OCI-LY1 (cell line): ENCODE data around the gene AAR2.

Experiments
- H2AFZ ChIP-seq: fragments of 200-600 bp; sonication (generic), shearing (Covaris generic); 2 replicates; pipeline ENCODE4 v1.6.0; 2014; ENCODE audit warnings: antibody characterized with exemption, mild to moderate bottlenecking, low read length
- H3F3A ChIP-seq: fragments of 200-600 bp; sonication (generic), shearing (Covaris generic); 2 replicates; pipeline ENCODE4 v1.6.0; 2014; ENCODE audit warnings: mild to moderate bottlenecking, antibody characterized with exemption, low read length, moderate library complexity; ENCODE audit not compliant: insufficient read depth
- H3K27ac ChIP-seq: fragments of 200-600 bp; sonication (generic); 2 replicates; pipeline ENCODE4 v1.5.1; 2014; ENCODE audit warnings: low read length, mixed run types, mild to moderate bottlenecking, low read depth; ENCODE audit not compliant: poor library complexity, severe bottlenecking
- H3K27me3 ChIP-seq: fragments of 200-600 bp; sonication (generic); 2 replicates; pipeline ENCODE4 v1.6.0; 2014; ENCODE audit warnings: antibody characterized with exemption, mild to moderate bottlenecking, low read length, moderate library complexity; ENCODE audit not compliant: insufficient read depth
- H3K36me3 ChIP-seq: fragments of 200-600 bp; sonication (generic); 2 replicates; pipeline ENCODE4 v1.6.1; 2014; ENCODE audit warnings: mild to moderate bottlenecking, antibody characterized with exemption, low read length, moderate library complexity, mixed read lengths; ENCODE audit not compliant: insufficient read depth
- H3K4me1 ChIP-seq: fragments of 200-600 bp; sonication (generic); 2 replicates; pipeline ENCODE4 v1.5.1; 2014; ENCODE audit warnings: mild to moderate bottlenecking, low read length, moderate library complexity; ENCODE audit not compliant: insufficient read depth, severe bottlenecking
- H3K4me2 ChIP-seq: fragments of 200-600 bp; sonication (generic), shearing (Covaris generic); 2 replicates; pipeline ENCODE4 v1.6.1; 2014; ENCODE audit warnings: low read length
- H3K4me3 ChIP-seq: fragments of 200-600 bp; sonication (generic); 2 replicates; pipeline ENCODE4 v1.5.1; 2014; ENCODE audit warnings: low read length, low read depth, mild to moderate bottlenecking, mixed read lengths; ENCODE audit not compliant: poor library complexity, severe bottlenecking
- H3K79me2 ChIP-seq: fragments of 200-600 bp; shearing (Covaris generic); 2 replicates; pipeline ENCODE4 v1.6.1; 2016; ENCODE audit warnings: mixed run types, low read length, mixed read lengths; ENCODE audit not compliant: insufficient read depth
- H3K9ac ChIP-seq: fragments of 200-600 bp; sonication (generic), shearing (Covaris generic); 2 replicates; pipeline ENCODE4 v1.6.1; 2014; ENCODE audit warnings: mild to moderate bottlenecking, low read length, mixed read lengths
- H3K9me2 ChIP-seq: fragments of 200-600 bp; sonication (generic), shearing (Covaris generic); 2 replicates; pipeline ENCODE4 v1.6.1; 2014; ENCODE audit warnings: low read depth, mild to moderate bottlenecking, low read length, mixed read lengths
- H3K9me3 ChIP-seq: fragments of 200-600 bp; shearing (Covaris generic); 2 replicates; pipeline ENCODE4 v1.6.1; 2014; ENCODE audit warnings: low read length, mixed read lengths
- H4K20me1 ChIP-seq: fragments of 200-600 bp; sonication (generic), shearing (Covaris generic); 2 replicates; pipeline ENCODE4 v1.6.0; 2016; ENCODE audit warnings: mild to moderate bottlenecking, low read length; ENCODE audit not compliant: insufficient read depth
- CTCF ChIP-seq: fragments of 200-600 bp; sonication (generic), shearing (Covaris generic); IDR thresholded peaks from 2 replicates; pipeline ENCODE4 v1.5.1; 2017; ENCODE audit warnings: mild to moderate bottlenecking, antibody characterized with exemption, low read length, moderate library complexity, mixed read lengths
- EZH2 ChIP-seq: fragments of 200-600 bp; sonication (generic), shearing (Covaris generic); IDR thresholded peaks from 2 replicates; pipeline ENCODE4 v1.8.0; 2017; ENCODE audit warnings: borderline replicate concordance, mixed run types, mild to moderate bottlenecking, antibody characterized with exemption, low read length, moderate library complexity, mixed read lengths

AAR2 gene

GRCh38 chr20:36213362-36213761 lies 22.9 kb upstream of the AAR2 start:
- Histone ChIP-seq H3K27ac (no peak overlapping the region), H3K79me2 (no peaks in the 10 kb centered on the region)
- no peak for TF ChIP-seq CTCF
- no peak for TF ChIP-seq EZH2

GRCh38 chr20:36214684-36215256 lies 21.5 kb upstream of the AAR2 start:
- Histone ChIP-seq H4K20me1 (no peaks in the 10 kb centered on the region), H2AFZ (no peak overlapping the region), H3K9me2 (no peaks in the 10 kb centered on the region), H3F3A (no peaks in the 10 kb centered on the region), H3K27ac (no peak overlapping the region), H3K27me3 (no peaks in the 10 kb centered on the region; the same call in none of the 2 replicates), H3K79me2 (no peaks in the 10 kb centered on the region), H3K4me3 (no peak overlapping the region), H3K4me1 (no peaks in the 10 kb centered on the region), H3K36me3 (no peaks in the 10 kb centered on the region), H3K9ac (no peak overlapping the region), H3K4me2 (no peak overlapping the region), H3K9me3 (no peaks in the 10 kb centered on the region)
- TF ChIP-seq CTCF, result peak; percentile 73; the same call in 1 of the 2 replicates
- TF ChIP-seq EZH2, result no peak

More at GRCh38 chr20:36213362-36213761, 22.9 kb upstream of the AAR2 start:
- Histone ChIP-seq H3K4me3 (no peak overlapping the region), H3F3A (no peaks in the 10 kb centered on the region), H3K4me2 (no peak overlapping the region), H4K20me1 (no peaks in the 10 kb centered on the region), H3K9me2 (no peaks in the 10 kb centered on the region), H3K4me1 (no peaks in the 10 kb centered on the region), H3K36me3 (no peaks in the 10 kb centered on the region), H2AFZ (no peak overlapping the region), H3K9ac (no peak overlapping the region), H3K27me3 (peaks cover under 1% of the 10 kb centered on the region; the same call in 1 of the 2 replicates), H3K9me3 (no peaks in the 10 kb centered on the region)

- no peaks in the 10 kb centered on the region for H4K20me1 ChIP-seq
- no peak overlapping the region for H3K9ac ChIP-seq
- no peaks in the 10 kb centered on the region for H3K9me3 ChIP-seq
- H3K27me3 ChIP-seq, result no peaks in the 10 kb centered on the region; the same call in none of the 2 replicates
- no peak for TF ChIP-seq CTCF
- no peak for TF ChIP-seq EZH2
- no peak overlapping the region for H3K4me3 ChIP-seq
- no peaks in the 10 kb centered on the region for H3K4me1 ChIP-seq
- no peaks in the 10 kb centered on the region for H3K36me3 ChIP-seq
- H2AFZ ChIP-seq, result no peak overlapping the region
- no peaks in the 10 kb centered on the region for H3K79me2 ChIP-seq
- no peaks in the 10 kb centered on the region for H3F3A ChIP-seq
- no peak overlapping the region for H3K4me2 ChIP-seq
- no peaks in the 10 kb centered on the region for H3K9me2 ChIP-seq
- no peak overlapping the region for H3K27ac ChIP-seq
Measured at GRCh38 chr20:36215778-36216177, 20.5 kb upstream of the AAR2 start.
